Measurements from ENCODE around the gene GPR183.

The GPR183 gene

GRCh38 chr13:99267927-99268326, 39.3 kb downstream of the GPR183 start:
- Histone ChIP-seq H4K91ac (ENCODE audit: low read depth, low read length, poor library complexity) (no peak overlapping the region), H3K79me1 (ENCODE audit: low read depth, low read length) (peaks cover 3% of the 10 kb centered on the region), H3K4me3 (ENCODE audit: low read length in 2 of 2) (no peak overlapping the region), H3K4me1 (ENCODE audit: control insufficient read depth in 2 of 2, insufficient read depth in 1 of 2, low read depth in 1 of 2, low read length in 2 of 2) (peaks cover 0 to 2% of the 10 kb centered on the region in 2 donors), H3K23ac (ENCODE audit: low read depth, low read length, poor library complexity) (no peak overlapping the region), H2AK5ac (ENCODE audit: low read depth, low read length) (no peak overlapping the region), H3K9me3 (replicated peaks in 1 of 2; ENCODE audit: control insufficient read depth in 2 of 2, insufficient read depth in 1 of 2, low read depth in 1 of 2, low read length in 2 of 2) (peaks cover 4 to 6% of the 10 kb centered on the region in 2 donors), H3K4ac (ENCODE audit: low read length) (no peak overlapping the region), H2AFZ (ENCODE audit: low read length) (no peak overlapping the region), H3K27ac (replicated peaks; ENCODE audit: low read length) (no peak overlapping the region), H2BK5ac (ENCODE audit: low read length) (no peak overlapping the region), H3K14ac (ENCODE audit: low read length) (no peak overlapping the region), H3K27me3 (ENCODE audit: control insufficient read depth in 3 of 3, insufficient read depth in 3 of 3, low read depth in 1 of 3, low read length in 3 of 3) (no peaks in the 10 kb centered on the region), H4K8ac (ENCODE audit: low read depth, low read length) (no peak overlapping the region), H2BK15ac (ENCODE audit: low read length) (no peak overlapping the region), H2BK120ac (ENCODE audit: low read depth, low read length) (no peak overlapping the region), H3K18ac (ENCODE audit: low read length) (no peak overlapping the region), H3K9ac (ENCODE audit: low read depth, low read length, poor library complexity) (no peak overlapping the region), H3K4me2 (ENCODE audit: insufficient read depth, low read length, poor library complexity, severe bottlenecking) (no peak overlapping the region), H3K36me3 (replicated peaks in 1 of 2; ENCODE audit: control insufficient read depth in 2 of 2, insufficient read depth in 2 of 2, low read length in 2 of 2) (peaks cover 7 to 8% of the 10 kb centered on the region in 2 donors), H2BK12ac (ENCODE audit: low read length) (no peak overlapping the region)
- no CpG with 5 or more reads among the region's 4 CpGs for WGBS, 2 donors (ENCODE audit: extremely low coverage in 2 of 2, insufficient read length in 2 of 2, insufficient replicate concordance in 1 of 2)
- no peak for DNase-seq (ENCODE audit: low spot score)

GRCh38 chr13:99266827-99267226, 40.4 kb downstream of the GPR183 start:
- Histone ChIP-seq H4K91ac (ENCODE audit: low read depth, low read length, poor library complexity) (no peak overlapping the region), H3K9ac (ENCODE audit: low read depth, low read length, poor library complexity) (no peak overlapping the region), H4K8ac (ENCODE audit: low read depth, low read length) (no peak overlapping the region), H2BK15ac (ENCODE audit: low read length) (no peak overlapping the region), H3K36me3 (replicated peaks in 1 of 2; ENCODE audit: control insufficient read depth in 2 of 2, insufficient read depth in 2 of 2, low read length in 2 of 2) (peaks cover 6 to 9% of the 10 kb centered on the region in 2 donors), H3K9me3 (replicated peaks in 1 of 2; ENCODE audit: control insufficient read depth in 2 of 2, insufficient read depth in 1 of 2, low read depth in 1 of 2, low read length in 2 of 2) (no peaks in the 10 kb centered on the region), H3K14ac (ENCODE audit: low read length) (no peak overlapping the region), H3K27me3 (ENCODE audit: control insufficient read depth in 3 of 3, insufficient read depth in 3 of 3, low read depth in 1 of 3, low read length in 3 of 3) (no peaks in the 10 kb centered on the region), H3K4ac (ENCODE audit: low read length) (no peak overlapping the region), H2AFZ (ENCODE audit: low read length) (no peak overlapping the region), H2AK5ac (ENCODE audit: low read depth, low read length) (no peak overlapping the region), H3K4me2 (ENCODE audit: insufficient read depth, low read length, poor library complexity, severe bottlenecking) (no peak overlapping the region), H2BK120ac (ENCODE audit: low read depth, low read length) (no peak overlapping the region), H3K27ac (replicated peaks; ENCODE audit: low read length) (no peak overlapping the region), H2BK12ac (ENCODE audit: low read length) (no peak overlapping the region), H3K18ac (ENCODE audit: low read length) (no peak overlapping the region), H3K4me3 (ENCODE audit: low read length in 2 of 2) (no peak overlapping the region), H3K4me1 (ENCODE audit: control insufficient read depth in 2 of 2, insufficient read depth in 1 of 2, low read depth in 1 of 2, low read length in 2 of 2) (peaks cover 0 to 2% of the 10 kb centered on the region in 2 donors), H3K23ac (ENCODE audit: low read depth, low read length, poor library complexity) (no peak overlapping the region), H2BK5ac (ENCODE audit: low read length) (no peak overlapping the region), H3K79me1 (ENCODE audit: low read depth, low read length) (peaks cover 3% of the 10 kb centered on the region)
- no peak for DNase-seq (ENCODE audit: low spot score)
- WGBS, 2 donors (ENCODE audit: extremely low coverage in 2 of 2, insufficient read length in 2 of 2, insufficient replicate concordance in 1 of 2), result no CpG with 5 or more reads among the region's 6 CpGs

- Histone ChIP-seq H2BK5ac (ENCODE audit: low read length) (no peak overlapping the region), H3K27ac (replicated peaks; ENCODE audit: low read length) (no peak overlapping the region), H3K9ac (ENCODE audit: low read depth, low read length, poor library complexity) (no peak overlapping the region), H3K36me3 (replicated peaks in 1 of 2; ENCODE audit: control insufficient read depth in 2 of 2, insufficient read depth in 2 of 2, low read length in 2 of 2) (peaks cover 6 to 13% of the 10 kb centered on the region in 2 donors), H2AFZ (ENCODE audit: low read length) (no peak overlapping the region), H3K4me3 (ENCODE audit: low read length in 2 of 2) (no peak overlapping the region), H3K23ac (ENCODE audit: low read depth, low read length, poor library complexity) (no peak overlapping the region), H2BK120ac (ENCODE audit: low read depth, low read length) (no peak overlapping the region), H4K91ac (ENCODE audit: low read depth, low read length, poor library complexity) (no peak overlapping the region), H3K14ac (ENCODE audit: low read length) (no peak overlapping the region), H3K9me3 (replicated peaks in 1 of 2; ENCODE audit: control insufficient read depth in 2 of 2, insufficient read depth in 1 of 2, low read depth in 1 of 2, low read length in 2 of 2) (no peaks in the 10 kb centered on the region), H2BK12ac (ENCODE audit: low read length) (no peak overlapping the region), H2BK15ac (ENCODE audit: low read length) (no peak overlapping the region), H3K4me1 (ENCODE audit: control insufficient read depth in 2 of 2, insufficient read depth in 1 of 2, low read depth in 1 of 2, low read length in 2 of 2) (peaks cover 2 to 3% of the 10 kb centered on the region in 2 donors), H3K18ac (ENCODE audit: low read length) (no peak overlapping the region), H3K4me2 (ENCODE audit: insufficient read depth, low read length, poor library complexity, severe bottlenecking) (no peak overlapping the region), H4K8ac (ENCODE audit: low read depth, low read length) (no peak overlapping the region), H2AK5ac (ENCODE audit: low read depth, low read length) (no peak overlapping the region), H3K79me1 (ENCODE audit: low read depth, low read length) (no peaks in the 10 kb centered on the region), H3K27me3 (ENCODE audit: control insufficient read depth in 3 of 3, insufficient read depth in 3 of 3, low read depth in 1 of 3, low read length in 3 of 3) (no peaks in the 10 kb centered on the region), H3K4ac (ENCODE audit: low read length) (no peak overlapping the region)
- WGBS, 2 donors (ENCODE audit: extremely low coverage in 2 of 2, insufficient read length in 2 of 2, insufficient replicate concordance in 1 of 2), result no CpG with 5 or more reads among the region's 3 CpGs
- no peak for DNase-seq (ENCODE audit: low spot score)
Observed at GRCh38 chr13:99265821-99266426, 41.3 kb downstream of the GPR183 start.

GRCh38 chr13:99265162-99265800, 41.9 kb downstream of the GPR183 start:
- H3K36me3 ChIP-seq (replicated peaks in 1 of 2; ENCODE audit: control insufficient read depth in 2 of 2, insufficient read depth in 2 of 2, low read length in 2 of 2), result peaks cover 6 to 13% of the 10 kb centered on the region in 2 donors
- H3K4me2 ChIP-seq (ENCODE audit: insufficient read depth, low read length, poor library complexity, severe bottlenecking), result no peak overlapping the region
- H3K4ac ChIP-seq (ENCODE audit: low read length), result no peak overlapping the region
- H4K91ac ChIP-seq (ENCODE audit: low read depth, low read length, poor library complexity), result no peak overlapping the region
- H3K27ac ChIP-seq (replicated peaks; ENCODE audit: low read length), result no peak overlapping the region
- WGBS, 2 donors (ENCODE audit: extremely low coverage in 2 of 2, insufficient read length in 2 of 2, insufficient replicate concordance in 1 of 2), result no CpG with 5 or more reads among the region's 8 CpGs
- no peak overlapping the region for H3K23ac ChIP-seq (ENCODE audit: low read depth, low read length, poor library complexity)
- H3K4me3 ChIP-seq (ENCODE audit: low read length in 2 of 2), result no peak overlapping the region
- no peak overlapping the region for H2AFZ ChIP-seq (ENCODE audit: low read length)
- no peaks in the 10 kb centered on the region for H3K9me3 ChIP-seq (replicated peaks in 1 of 2; ENCODE audit: control insufficient read depth in 2 of 2, insufficient read depth in 1 of 2, low read depth in 1 of 2, low read length in 2 of 2)
- no peak overlapping the region for H2BK5ac ChIP-seq (ENCODE audit: low read length)
- H3K14ac ChIP-seq (ENCODE audit: low read length), result no peak overlapping the region
- DNase-seq (ENCODE audit: low spot score), result no peak
- H3K9ac ChIP-seq (ENCODE audit: low read depth, low read length, poor library complexity), result no peak overlapping the region
- H2BK12ac ChIP-seq (ENCODE audit: low read length), result no peak overlapping the region
- H3K27me3 ChIP-seq (ENCODE audit: control insufficient read depth in 3 of 3, insufficient read depth in 3 of 3, low read depth in 1 of 3, low read length in 3 of 3), result no peaks in the 10 kb centered on the region
- no peak overlapping the region for H4K8ac ChIP-seq (ENCODE audit: low read depth, low read length)
- no peak overlapping the region for H3K18ac ChIP-seq (ENCODE audit: low read length)
- H2AK5ac ChIP-seq (ENCODE audit: low read depth, low read length), result no peak overlapping the region
- H2BK15ac ChIP-seq (ENCODE audit: low read length), result no peak overlapping the region
- H3K4me1 ChIP-seq (ENCODE audit: control insufficient read depth in 2 of 2, insufficient read depth in 1 of 2, low read depth in 1 of 2, low read length in 2 of 2), result peaks cover 2 to 7% of the 10 kb centered on the region in 2 donors
- H2BK120ac ChIP-seq (ENCODE audit: low read depth, low read length), result no peak overlapping the region
- H3K79me1 ChIP-seq (ENCODE audit: low read depth, low read length), result no peaks in the 10 kb centered on the region

All from neuronal stem cell (in vitro differentiated cells).